ENCODE results near the gene ATP13A3.
"Not testable (repeated sequence)": the region's sequence is repeated elsewhere in the genome, so short reads cannot be mapped to it uniquely, and the experiment has no call there.

Gene ATP13A3

DNA sequence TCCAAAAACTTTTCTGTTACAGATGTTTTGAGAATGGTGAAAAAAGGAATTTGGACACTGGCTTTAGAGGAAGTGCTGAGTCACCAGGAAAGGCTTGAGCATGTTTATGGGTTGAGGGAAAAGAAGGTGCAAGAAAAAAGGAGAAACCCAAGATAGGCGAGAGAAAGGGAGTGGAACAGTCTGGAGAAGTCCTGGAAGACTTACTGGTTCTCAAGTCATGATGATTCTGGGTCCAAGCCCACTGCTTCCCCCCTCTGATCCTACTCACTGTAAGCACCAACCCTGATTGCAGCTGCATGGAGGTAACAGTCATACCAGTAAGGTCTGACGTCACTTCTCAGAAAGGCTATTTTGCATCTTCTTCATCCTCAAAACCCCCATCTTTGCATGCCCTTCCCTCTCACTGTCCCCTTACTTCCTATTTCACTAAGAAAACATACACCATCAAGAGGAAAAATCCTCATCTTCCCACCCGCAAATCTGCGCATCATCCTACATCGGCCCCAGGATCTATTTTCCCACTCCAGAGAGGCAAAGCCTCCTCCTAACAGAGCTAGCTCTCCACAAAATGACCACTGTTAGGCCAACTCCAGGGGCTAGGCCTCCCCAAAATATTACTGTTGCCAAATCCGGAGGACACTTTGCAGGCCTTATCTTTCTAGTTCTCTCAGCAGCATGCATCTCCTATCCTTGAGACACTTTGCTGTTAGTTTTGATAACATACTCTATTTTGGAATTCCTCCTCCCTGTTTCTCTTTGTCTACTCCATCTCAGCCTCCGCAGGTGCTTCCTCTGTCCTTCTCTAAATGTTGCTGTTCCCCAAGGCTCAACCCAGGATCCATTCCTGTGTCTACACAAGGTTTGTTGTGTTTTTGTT is 3.2 kb upstream of the ATP13A3 start:
- Mint-ChIP-seq H3K27me3 (ENCODE audit: low read depth) (no peaks in the 10 kb centered on the region), H3K36me3 (ENCODE audit: low read depth) (peaks cover 24% of the 10 kb centered on the region), H3K27ac (no peak overlapping the region), H3K9me3 (no peaks in the 10 kb centered on the region), H3K4me3 (peak overlapping the region; percentile 9), H3K4me1 (ENCODE audit: low read depth) (peaks cover 48% of the 10 kb centered on the region)
- DNase-seq (ENCODE audit: low spot score), result peak; percentile 23

DNA sequence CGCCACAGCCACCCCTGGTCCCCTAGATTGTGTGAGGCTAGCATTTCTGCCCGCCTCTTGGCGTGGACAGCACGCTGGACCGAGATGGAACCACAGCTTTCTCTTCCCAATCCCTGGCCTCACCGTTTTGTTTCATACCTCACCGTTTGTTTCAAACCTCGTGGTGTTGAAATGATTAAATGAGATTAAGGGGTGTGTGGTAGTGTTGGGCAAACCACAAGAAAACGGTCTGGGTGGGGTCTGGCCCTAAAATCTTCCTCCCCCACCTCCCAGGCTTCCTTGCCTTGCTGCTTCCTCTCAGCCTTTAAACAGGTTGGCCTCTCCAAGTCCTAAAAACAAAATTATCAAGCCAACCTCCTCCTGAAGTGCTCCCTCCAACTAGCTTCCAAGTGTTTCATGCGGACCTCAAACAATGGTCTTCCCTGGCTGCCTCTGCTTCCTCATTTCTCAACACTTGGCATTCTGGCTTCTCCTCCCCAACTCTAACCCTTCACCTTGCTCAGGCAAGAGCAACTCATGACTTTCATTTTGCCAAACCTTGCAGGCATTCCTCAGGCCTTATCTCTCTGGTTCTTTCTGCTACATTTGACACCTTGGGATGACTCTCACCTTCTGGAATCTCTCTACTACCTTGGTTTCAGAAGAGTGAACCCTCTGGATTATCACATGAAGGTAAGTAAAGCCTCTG is 1.4 kb upstream of the ATP13A3 start:
- Mint-ChIP-seq H3K4me1 (ENCODE audit: low read depth) (peaks cover 45% of the 10 kb centered on the region), H3K36me3 (ENCODE audit: low read depth) (peaks cover 29% of the 10 kb centered on the region), H3K4me3 (peak overlapping the region; percentile 76), H3K27me3 (ENCODE audit: low read depth) (no peaks in the 10 kb centered on the region), H3K27ac (peak overlapping the region; percentile 80), H3K9me3 (no peaks in the 10 kb centered on the region)
- DNase-seq (ENCODE audit: low spot score), result peak; percentile 20

GRCh38 chr3:194487289-194488054 is 670 bp upstream of the ATP13A3 start:
- DNase-seq (ENCODE audit: low spot score), result peak; percentile 63
- Mint-ChIP-seq H3K36me3 (ENCODE audit: low read depth) (peaks cover 32% of the 10 kb centered on the region), H3K9me3 (no peaks in the 10 kb centered on the region), H3K27me3 (ENCODE audit: low read depth) (no peaks in the 10 kb centered on the region), H3K4me3 (peak overlapping the region; percentile 76), H3K4me1 (ENCODE audit: low read depth) (peaks cover 47% of the 10 kb centered on the region), H3K27ac (peak overlapping the region; percentile 80)

DNA sequence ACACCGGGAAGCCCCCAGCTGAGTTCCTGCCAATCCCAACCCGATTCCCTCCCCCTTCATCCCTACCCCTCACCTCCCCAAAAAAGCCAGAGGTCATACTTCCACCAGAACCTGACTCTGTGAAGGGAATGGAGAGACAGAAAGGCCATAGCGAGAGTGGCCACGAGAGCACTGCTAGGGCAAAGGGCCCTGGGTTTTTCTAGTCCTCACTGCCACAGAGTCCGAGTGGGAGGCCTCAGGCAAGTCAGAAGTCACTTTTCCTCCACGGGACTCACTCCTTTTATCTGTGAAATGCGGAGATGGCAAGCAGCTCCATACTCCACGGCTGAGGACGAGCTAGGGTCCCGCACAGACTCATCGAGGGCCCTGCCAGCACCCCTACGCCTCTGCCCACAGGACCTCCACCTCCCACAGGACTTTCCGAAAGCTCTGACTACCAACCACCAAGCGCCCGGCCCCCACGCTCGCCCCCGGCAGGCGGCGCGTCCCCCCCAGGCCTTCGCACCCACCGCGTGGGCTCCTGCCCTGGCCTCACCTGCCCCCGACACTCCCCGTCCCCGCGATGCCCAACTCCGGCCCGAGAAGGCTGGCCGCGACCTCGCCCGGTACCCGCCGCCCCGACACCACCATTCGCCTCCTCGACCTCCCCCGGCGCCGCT is 792 bp downstream of the ATP13A3 start:
- Mint-ChIP-seq H3K9me3 (no peaks in the 10 kb centered on the region), H3K27ac (peak overlapping the region; percentile 92), H3K27me3 (ENCODE audit: low read depth) (no peaks in the 10 kb centered on the region), H3K4me1 (ENCODE audit: low read depth) (peaks cover 56% of the 10 kb centered on the region), H3K4me3 (peak overlapping the region; percentile 89), H3K36me3 (ENCODE audit: low read depth) (peaks cover 43% of the 10 kb centered on the region)
- DNase-seq (ENCODE audit: low spot score), result peak; percentile 63

- H3K4me3 Mint-ChIP-seq, result peak overlapping the region; percentile 89
- H3K4me1 Mint-ChIP-seq (ENCODE audit: low read depth), result peaks cover 55% of the 10 kb centered on the region
- peak overlapping the region; percentile 92 for H3K27ac Mint-ChIP-seq
- H3K27me3 Mint-ChIP-seq (ENCODE audit: low read depth), result no peaks in the 10 kb centered on the region
- no peak for DNase-seq (ENCODE audit: low spot score)
- H3K9me3 Mint-ChIP-seq, result no peaks in the 10 kb centered on the region
- H3K36me3 Mint-ChIP-seq (ENCODE audit: low read depth), result peaks cover 43% of the 10 kb centered on the region
These were observed 1.3 kb downstream of the ATP13A3 start for GRCh38 chr3:194485468-194485880.

GRCh38 chr3:194484614-194485013 is 2.2 kb downstream of the ATP13A3 start:
- H3K27ac Mint-ChIP-seq, result peak overlapping the region; percentile 26
- H3K27me3 Mint-ChIP-seq (ENCODE audit: low read depth), result no peaks in the 10 kb centered on the region
- peaks cover 42% of the 10 kb centered on the region for H3K36me3 Mint-ChIP-seq (ENCODE audit: low read depth)
- peak overlapping the region; percentile 89 for H3K4me3 Mint-ChIP-seq
- H3K4me1 Mint-ChIP-seq (ENCODE audit: low read depth), result peaks cover 53% of the 10 kb centered on the region
- DNase-seq (ENCODE audit: low spot score), result no peak
- no peaks in the 10 kb centered on the region for H3K9me3 Mint-ChIP-seq

DNA sequence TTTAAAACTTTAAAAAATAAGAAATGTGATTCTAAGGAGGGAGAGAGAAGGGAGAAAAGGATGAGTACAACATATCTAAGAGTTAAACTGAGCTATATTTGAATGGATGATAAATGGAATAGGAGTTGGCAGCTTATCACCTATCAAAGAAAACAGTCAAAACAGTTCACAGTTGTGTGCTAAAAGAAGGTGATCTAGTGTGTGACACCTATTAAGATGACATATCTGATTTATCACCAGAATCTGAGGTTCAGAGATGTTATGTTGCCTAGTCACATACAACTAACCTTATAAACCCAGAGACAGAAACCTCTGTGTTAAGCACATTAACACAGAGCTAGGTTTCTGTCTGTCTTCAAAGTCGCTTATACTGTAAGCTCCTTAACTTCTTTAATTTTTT is 3.0 kb downstream of the ATP13A3 start:
- Mint-ChIP-seq H3K4me3 (no peak overlapping the region), H3K4me1 (ENCODE audit: low read depth) (peaks cover 47% of the 10 kb centered on the region)

GRCh38 chr3:194482830-194483229 is 4.0 kb downstream of the ATP13A3 start:
- not testable (repeated sequence) for H3K27me3 Mint-ChIP-seq (ENCODE audit: low read depth); H3K9me3 Mint-ChIP-seq; H3K4me3 Mint-ChIP-seq; DNase-seq (ENCODE audit: low spot score)
- peaks cover 40% of the 10 kb centered on the region for H3K4me1 Mint-ChIP-seq (ENCODE audit: low read depth)
- H3K36me3 Mint-ChIP-seq (ENCODE audit: low read depth), result peaks cover 37% of the 10 kb centered on the region
- H3K27ac Mint-ChIP-seq, result peak overlapping the region; percentile 15

More for the DNA sequence above, 3.0 kb downstream of the ATP13A3 start:
- Mint-ChIP-seq H3K36me3 (ENCODE audit: low read depth) (peaks cover 40% of the 10 kb centered on the region), H3K9me3 (no peaks in the 10 kb centered on the region), H3K27me3 (ENCODE audit: low read depth) (no peaks in the 10 kb centered on the region), H3K27ac (no peak overlapping the region)
- DNase-seq (ENCODE audit: low spot score), result no peak

GRCh38 chr3:194482196-194482593 is 4.6 kb downstream of the ATP13A3 start:
- Mint-ChIP-seq H3K27me3 (ENCODE audit: low read depth) (no peaks in the 10 kb centered on the region), H3K4me1 (ENCODE audit: low read depth) (peaks cover 35% of the 10 kb centered on the region), H3K36me3 (ENCODE audit: low read depth) (peaks cover 37% of the 10 kb centered on the region), H3K9me3 (no peaks in the 10 kb centered on the region), H3K4me3 (no peak overlapping the region), H3K27ac (peak overlapping the region; percentile 15)
- no peak for DNase-seq (ENCODE audit: low spot score)

- no peak for DNase-seq (ENCODE audit: low spot score)
- Mint-ChIP-seq H3K4me1 (ENCODE audit: low read depth) (peaks cover 33% of the 10 kb centered on the region), H3K36me3 (ENCODE audit: low read depth) (peaks cover 37% of the 10 kb centered on the region), H3K9me3 (no peaks in the 10 kb centered on the region), H3K27me3 (ENCODE audit: low read depth) (no peaks in the 10 kb centered on the region), H3K4me3 (no peak overlapping the region), H3K27ac (peak overlapping the region; percentile 13)
These were observed 5.1 kb downstream of the ATP13A3 start for GRCh38 chr3:194481525-194482195.

GRCh38 chr3:194481103-194481502 is 5.7 kb downstream of the ATP13A3 start:
- Mint-ChIP-seq H3K36me3 (ENCODE audit: low read depth) (peaks cover 37% of the 10 kb centered on the region), H3K4me1 (ENCODE audit: low read depth) (peaks cover 33% of the 10 kb centered on the region), H3K27me3 (ENCODE audit: low read depth) (no peaks in the 10 kb centered on the region), H3K9me3 (no peaks in the 10 kb centered on the region), H3K4me3 (no peak overlapping the region), H3K27ac (no peak overlapping the region)
- DNase-seq (ENCODE audit: low spot score), result no peak

GRCh38 chr3:194476784-194477183 is 10.0 kb downstream of the ATP13A3 start:
- Mint-ChIP-seq H3K4me3 (no peak overlapping the region), H3K36me3 (ENCODE audit: low read depth) (peaks cover 13% of the 10 kb centered on the region), H3K27me3 (ENCODE audit: low read depth) (no peaks in the 10 kb centered on the region), H3K27ac (no peak overlapping the region), H3K9me3 (no peaks in the 10 kb centered on the region), H3K4me1 (ENCODE audit: low read depth) (peaks cover 22% of the 10 kb centered on the region)
- DNase-seq (ENCODE audit: low spot score), result no peak

DNA sequence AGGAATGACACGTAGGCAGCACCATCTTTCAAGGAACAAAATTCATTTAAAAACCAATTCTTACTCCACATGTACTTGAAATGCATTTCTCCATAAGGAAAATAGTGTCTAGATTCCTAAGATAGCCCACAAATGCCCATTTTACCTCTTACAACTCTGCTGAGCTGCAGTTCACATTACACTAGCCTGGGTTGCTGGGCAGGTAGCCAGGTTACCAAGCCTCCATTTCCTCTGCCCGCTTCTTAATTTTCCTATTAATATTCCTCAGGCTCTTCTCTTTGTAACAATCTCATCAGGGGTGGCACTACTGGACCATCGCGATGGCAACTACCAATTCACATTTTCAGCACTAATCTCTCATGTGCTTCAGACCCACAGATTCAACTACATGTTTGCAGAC is 10.8 kb downstream of the ATP13A3 start:
- peaks cover 16% of the 10 kb centered on the region for H3K4me1 Mint-ChIP-seq (ENCODE audit: low read depth)
- H3K27ac Mint-ChIP-seq, result no peak overlapping the region
- DNase-seq (ENCODE audit: low spot score), result no peak
- H3K9me3 Mint-ChIP-seq, result no peaks in the 10 kb centered on the region
- H3K36me3 Mint-ChIP-seq (ENCODE audit: low read depth), result peaks cover 5% of the 10 kb centered on the region
- no peaks in the 10 kb centered on the region for H3K27me3 Mint-ChIP-seq (ENCODE audit: low read depth)
- H3K4me3 Mint-ChIP-seq, result no peak overlapping the region

All from T-helper 2 cell treated with Interferon-gamma antibody and Interleukin-4, amounts not matched to agents 5 μg/mL and 100 μg/mL, for 36 hours (primary cell).